ENCODE data around the gene DISP2.

DISP2 gene

DNA sequence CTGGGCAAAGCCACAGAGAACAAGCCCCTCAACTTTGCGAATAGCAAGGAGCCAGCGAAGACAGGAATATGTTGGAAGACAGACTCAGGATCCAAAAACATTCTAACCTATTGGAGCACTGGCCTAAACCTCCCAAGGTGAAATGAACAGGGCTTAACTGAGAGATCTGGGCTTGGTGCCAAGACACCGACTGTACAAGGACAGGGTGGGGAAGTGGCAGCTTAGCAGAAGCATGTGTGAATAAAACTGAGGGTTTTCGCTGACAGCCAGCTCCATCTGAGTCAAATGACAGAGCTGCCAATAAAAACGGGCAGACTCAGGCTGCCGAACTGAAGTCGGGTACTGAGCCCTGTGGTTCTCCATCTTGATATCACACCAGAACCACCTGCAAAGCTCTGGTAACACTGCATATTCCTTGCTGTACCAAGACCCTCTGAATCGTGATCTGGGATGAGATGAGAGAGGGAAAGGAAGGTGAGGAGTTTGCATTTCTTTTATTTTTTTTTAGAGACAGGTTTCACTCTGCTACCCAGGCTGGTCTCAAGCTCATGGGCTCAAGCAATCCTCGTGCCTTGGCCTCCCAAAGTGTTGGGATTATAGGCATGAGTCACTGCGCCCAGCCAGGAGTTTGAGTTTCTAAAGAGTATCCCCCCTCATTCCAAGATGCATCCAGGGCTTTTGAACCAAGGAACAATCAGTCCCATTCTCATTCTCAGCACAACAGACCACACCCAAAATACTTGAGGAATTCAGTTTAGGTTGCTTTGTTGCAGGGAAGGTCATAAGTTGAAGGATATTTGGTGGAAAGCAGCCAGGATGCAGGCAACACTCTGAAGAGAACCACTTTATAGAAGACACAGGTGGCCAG lies 44.3 kb upstream of the DISP2 start:
- DNase-seq (ENCODE audit: low read depth, low spot score), result no peak
- in situ Hi-C loops (cut with HindIII; ENCODE audit: low sequenced_read_pairs), result no loop called here
- no peak overlapping the region for H3K4me3 ChIP-seq (ENCODE audit: low read depth, low read length)
- TF ChIP-seq, protein P1, sequence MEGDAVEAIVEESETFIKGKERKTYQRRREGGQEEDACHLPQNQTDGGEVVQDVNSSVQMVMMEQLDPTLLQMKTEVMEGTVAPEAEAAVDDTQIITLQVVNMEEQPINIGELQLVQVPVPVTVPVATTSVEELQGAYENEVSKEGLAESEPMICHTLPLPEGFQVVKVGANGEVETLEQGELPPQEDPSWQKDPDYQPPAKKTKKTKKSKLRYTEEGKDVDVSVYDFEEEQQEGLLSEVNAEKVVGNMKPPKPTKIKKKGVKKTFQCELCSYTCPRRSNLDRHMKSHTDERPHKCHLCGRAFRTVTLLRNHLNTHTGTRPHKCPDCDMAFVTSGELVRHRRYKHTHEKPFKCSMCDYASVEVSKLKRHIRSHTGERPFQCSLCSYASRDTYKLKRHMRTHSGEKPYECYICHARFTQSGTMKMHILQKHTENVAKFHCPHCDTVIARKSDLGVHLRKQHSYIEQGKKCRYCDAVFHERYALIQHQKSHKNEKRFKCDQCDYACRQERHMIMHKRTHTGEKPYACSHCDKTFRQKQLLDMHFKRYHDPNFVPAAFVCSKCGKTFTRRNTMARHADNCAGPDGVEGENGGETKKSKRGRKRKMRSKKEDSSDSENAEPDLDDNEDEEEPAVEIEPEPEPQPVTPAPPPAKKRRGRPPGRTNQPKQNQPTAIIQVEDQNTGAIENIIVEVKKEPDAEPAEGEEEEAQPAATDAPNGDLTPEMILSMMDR (IDR thresholded peaks at IDR 0.05; ENCODE audit: low read depth, low read length), result no peak

DNA sequence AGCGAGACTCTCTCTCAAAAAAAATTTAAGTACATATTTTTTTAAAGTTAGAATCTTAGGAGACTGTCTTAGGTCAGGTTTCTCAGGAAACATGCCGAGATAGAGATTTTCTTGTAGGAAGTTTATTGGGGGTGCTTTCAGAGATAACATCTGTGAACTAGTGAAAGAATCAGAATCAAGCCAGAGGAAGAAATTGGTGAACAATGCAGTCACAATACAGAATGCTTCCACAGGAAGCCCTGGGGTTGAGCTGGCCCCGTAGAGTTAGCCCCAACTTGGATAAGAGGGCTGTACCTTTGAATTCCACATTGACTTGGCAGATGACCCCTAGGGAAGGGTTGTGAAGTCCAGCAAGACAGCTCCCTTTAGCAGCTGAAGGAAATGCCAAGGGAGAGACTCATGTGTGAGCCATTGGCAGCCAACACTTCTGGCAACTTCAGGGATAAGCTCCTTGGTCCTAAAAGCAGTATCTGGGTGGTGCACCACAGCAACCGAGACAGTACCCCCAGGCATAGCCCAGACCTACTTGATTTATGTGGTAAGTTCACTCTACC lies 43.2 kb upstream of the DISP2 start:
- no peak for DNase-seq (ENCODE audit: low read depth, low spot score)
- in situ Hi-C loops (cut with HindIII; ENCODE audit: low sequenced_read_pairs), result no loop called here
- TF ChIP-seq, protein P1 (IDR thresholded peaks at IDR 0.05; ENCODE audit: low read depth, low read length), result no peak
- H3K4me3 ChIP-seq (ENCODE audit: low read depth, low read length), result no peak overlapping the region

DNA sequence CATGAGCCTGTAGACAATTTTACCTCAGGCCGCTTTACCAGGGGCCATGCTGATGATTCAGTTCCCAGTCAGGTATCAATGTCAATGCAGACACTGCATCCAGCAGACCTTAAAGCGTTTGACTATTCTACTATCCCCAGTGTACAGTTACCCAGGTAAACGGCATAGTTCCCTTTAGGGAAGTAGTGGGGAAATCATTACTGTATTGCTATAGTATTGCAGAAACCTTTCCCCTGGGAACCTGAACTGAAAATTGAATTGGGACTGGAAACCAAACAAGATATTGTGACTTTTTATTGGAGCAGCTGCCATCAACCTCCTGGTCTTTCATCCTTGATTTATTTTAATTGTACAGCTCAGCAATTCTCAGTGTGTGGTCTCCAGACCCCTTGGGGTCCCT lies 41.1 kb upstream of the DISP2 start:
- TF ChIP-seq, protein P1 (IDR thresholded peaks at IDR 0.05; ENCODE audit: low read depth, low read length), result no peak
- DNase-seq (ENCODE audit: low read depth, low spot score), result no peak
- in situ Hi-C loops (cut with HindIII; ENCODE audit: low sequenced_read_pairs), result no loop called here
- H3K4me3 ChIP-seq (ENCODE audit: low read depth, low read length), result no peak overlapping the region

DNA sequence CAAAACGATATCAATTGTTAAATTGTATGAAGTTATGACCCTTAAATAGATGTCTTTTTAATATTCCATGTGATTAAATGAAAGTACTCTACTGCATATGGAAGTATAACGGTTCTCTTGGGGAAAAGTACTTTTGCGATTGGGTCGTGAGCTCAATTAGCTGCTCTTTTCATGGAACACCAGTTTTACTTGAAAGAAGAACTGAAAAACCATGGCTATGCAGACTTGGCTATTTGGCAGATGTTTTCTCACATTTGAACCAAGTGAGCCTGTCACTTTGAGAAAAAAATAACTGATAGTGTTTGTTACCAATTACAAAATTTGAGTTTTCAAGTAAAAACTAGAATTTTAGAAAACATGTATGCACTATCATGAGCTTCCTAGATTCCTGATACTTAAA lies 40.4 kb upstream of the DISP2 start:
- DNase-seq (ENCODE audit: low read depth, low spot score), result no peak
- H3K4me3 ChIP-seq (ENCODE audit: low read depth, low read length), result no peak overlapping the region
- in situ Hi-C loops (cut with HindIII; ENCODE audit: low sequenced_read_pairs), result no loop called here
- TF ChIP-seq, protein P1 (IDR thresholded peaks at IDR 0.05; ENCODE audit: low read depth, low read length), result no peak

DNA sequence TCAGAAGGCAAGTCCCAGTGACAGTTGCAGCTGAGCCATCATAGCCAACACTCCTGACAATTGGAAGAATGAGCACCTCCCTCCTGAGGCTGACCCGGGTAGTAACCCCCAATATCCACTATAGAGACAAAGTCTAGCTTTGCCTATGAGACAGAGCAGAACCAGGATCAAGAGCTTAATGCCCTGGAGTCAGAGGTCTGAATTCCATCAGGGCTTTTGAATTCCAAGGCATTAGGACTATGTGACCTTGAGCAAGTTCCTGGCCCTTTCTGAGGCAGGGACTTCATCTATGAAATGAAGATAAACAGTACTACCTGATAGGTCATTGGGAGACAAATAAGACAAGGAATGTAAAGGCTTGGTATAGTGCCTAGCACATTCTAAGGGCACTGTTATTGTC lies 37.6 kb upstream of the DISP2 start:
- in situ Hi-C loops (cut with HindIII; ENCODE audit: low sequenced_read_pairs), result no loop called here
- DNase-seq (ENCODE audit: low read depth, low spot score), result no peak
- H3K4me3 ChIP-seq (ENCODE audit: low read depth, low read length), result no peak overlapping the region
- TF ChIP-seq, protein P1 (IDR thresholded peaks at IDR 0.05; ENCODE audit: low read depth, low read length), result no peak

DNA sequence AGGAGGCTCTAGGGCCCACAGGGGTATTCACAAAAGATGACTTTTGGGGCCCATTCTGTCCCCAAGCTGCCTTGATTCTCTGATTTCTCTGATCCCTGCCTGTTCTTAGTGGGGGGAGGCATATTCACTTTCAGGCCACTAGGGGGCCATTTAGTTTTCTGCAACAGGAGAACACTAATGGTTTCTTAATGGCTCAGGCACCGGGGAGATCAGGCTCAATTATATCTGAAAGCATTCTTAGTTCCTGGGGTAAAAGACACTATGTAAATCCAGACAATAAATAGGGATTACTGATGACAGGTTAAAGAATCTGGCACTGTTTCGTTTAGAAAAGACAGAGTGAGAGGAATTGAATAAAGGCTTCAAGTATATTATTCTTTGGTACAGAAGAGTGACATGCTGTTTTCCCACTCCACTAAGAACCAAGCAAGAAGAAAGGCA lies 37.1 kb upstream of the DISP2 start:
- in situ Hi-C loops (cut with HindIII; ENCODE audit: low sequenced_read_pairs), result no loop called here
- DNase-seq (ENCODE audit: low read depth, low spot score), result peak; percentile 70
- no peak overlapping the region for H3K4me3 ChIP-seq (ENCODE audit: low read depth, low read length)
- TF ChIP-seq, protein P1 (IDR thresholded peaks at IDR 0.05; ENCODE audit: low read depth, low read length), result peak; percentile 94
